Suprapubic skin (tissue), 4 donors: ENCODE data around the gene ITGA5. TPM values are rescaled to one million over a fixed set of nuclear protein-coding genes. Genes with fewer than 3 reads are reported as not detected.

Source experiments
- DNase-seq, 2 donors: peaks; one replicate each; pipeline ENCODE4 v3.0.0-alpha.2; 2019; ENCODE audit warnings: low spot score in 2 of 2
- H3K27ac ChIP-seq: fragments of 200-600 bp; sonication (generic); one replicate; pipeline ENCODE4 v1.5.1; 2019
- H3K27me3 ChIP-seq: fragments of 200-600 bp; sonication (generic); one replicate; pipeline ENCODE4 v1.5.1; 2019
- H3K36me3 ChIP-seq: fragments of 200-600 bp; sonication (generic); one replicate; pipeline ENCODE4 v1.5.1; 2019
- H3K4me1 ChIP-seq: fragments of 200-600 bp; sonication (generic); one replicate; pipeline ENCODE4 v1.5.1; 2019
- H3K4me3 ChIP-seq: fragments of 200-600 bp; sonication (generic); one replicate; pipeline ENCODE4 v1.5.1; 2019; ENCODE audit warnings: mild to moderate bottlenecking
- H3K9me3 ChIP-seq: fragments of 200-600 bp; sonication (generic); one replicate; pipeline ENCODE4 v1.5.1; 2019
- CTCF ChIP-seq, 2 donors: fragments of 200-600 bp in 1 of 2; fragments of 450-650 bp in 1 of 2; sonication (generic) in 1 of 2; IDR thresholded peaks; one replicate each; pipeline ENCODE4 v1.5.1; 2016 to 2019; ENCODE audit warnings: antibody characterized with exemption in 2 of 2, mild to moderate bottlenecking in 1 of 2, moderate library complexity in 1 of 2
- EP300 ChIP-seq: sonication (generic); formaldehyde crosslinking; IDR thresholded peaks from one replicate; pipeline ENCODE4 v1.6.1; 2017; ENCODE audit warnings: antibody characterized with exemption
- POLR2A ChIP-seq, 2 donors: fragments of 450-650 bp; IDR thresholded peaks; one replicate each; pipeline ENCODE4 v1.6.1; 2017; ENCODE audit warnings: antibody characterized with exemption in 2 of 2, mild to moderate bottlenecking in 2 of 2, moderate library complexity in 2 of 2
- POLR2AphosphoS5 ChIP-seq, 3 donors: sonication (generic); formaldehyde crosslinking; IDR thresholded peaks; one replicate each; pipeline ENCODE4 v1.6.1; 2017; ENCODE audit warnings: antibody characterized with exemption in 3 of 3
- WGBS: methylation state at CpG from one replicate; pipeline ENCODE4 v1.1.5; 2018; 5-methylcytosine and 5-hydroxymethylcytosine counted together
- total RNA-seq, 4 donors: library from RNA; depleted of rRNA; stranded (reverse); fragments of >200 nt; gene quantifications; one replicate each; pipeline ENCODE4 v1.1.0, GENCODE V29; 2016

The ITGA5 gene
- total RNA-seq, 4 donors from 2014 or later, result 16.3 to 36.4 (median 24.8) TPM

- Histone ChIP-seq H3K27me3 (no peaks in the 10 kb centered on the region), H3K4me1 (peaks cover 46% of the 10 kb centered on the region), H3K9me3 (no peaks in the 10 kb centered on the region), H3K4me3 (no peak overlapping the region), H3K27ac (peak overlapping the region; percentile 3), H3K36me3 (peaks cover 39% of the 10 kb centered on the region)
- TF ChIP-seq CTCF (IDR thresholded peaks at IDR 0.05) (no peak), POLR2AphosphoS5 (IDR thresholded peaks at IDR 0.05) (no peak), POLR2A (IDR thresholded peaks at IDR 0.05) (no peak), EP300 (no peak)
- no peak for DNase-seq
- WGBS, result 13% methylated on average over 1 of the region's 1 CpG
Measured at GRCh38 chr12:54352891-54353874, 65.9 kb downstream of the ITGA5 start.

- Histone ChIP-seq H3K4me1 (peaks cover 35% of the 10 kb centered on the region), H3K27me3 (no peaks in the 10 kb centered on the region), H3K9me3 (no peaks in the 10 kb centered on the region), H3K4me3 (no peak overlapping the region), H3K27ac (peak overlapping the region; percentile 3), H3K36me3 (peaks cover 50% of the 10 kb centered on the region)
- 38% methylated on average over 21 of the region's 21 CpGs for WGBS
- DNase-seq, result no peak
- TF ChIP-seq POLR2A (IDR thresholded peaks at IDR 0.05) (no peak), EP300 (no peak), POLR2AphosphoS5 (IDR thresholded peaks at IDR 0.05) (no peak), CTCF (IDR thresholded peaks at IDR 0.05) (no peak)
Measured at GRCh38 chr12:54352022-54352531, 67.0 kb downstream of the ITGA5 start.

GRCh38 chr12:54351341-54351740 is 67.7 kb downstream of the ITGA5 start:
- peaks cover 33% of the 10 kb centered on the region for H3K4me1 ChIP-seq
- H3K36me3 ChIP-seq, result peaks cover 57% of the 10 kb centered on the region
- H3K4me3 ChIP-seq, result no peak overlapping the region
- H3K27me3 ChIP-seq, result no peaks in the 10 kb centered on the region
- TF ChIP-seq CTCF (IDR thresholded peaks at IDR 0.05) (no peak), POLR2AphosphoS5 (IDR thresholded peaks at IDR 0.05) (no peak), EP300 (no peak), POLR2A (IDR thresholded peaks at IDR 0.05) (no peak)
- H3K27ac ChIP-seq, result no peak overlapping the region
- WGBS, result 80% methylated on average over 4 of the region's 4 CpGs
- no peak for DNase-seq
- no peaks in the 10 kb centered on the region for H3K9me3 ChIP-seq

DNA sequence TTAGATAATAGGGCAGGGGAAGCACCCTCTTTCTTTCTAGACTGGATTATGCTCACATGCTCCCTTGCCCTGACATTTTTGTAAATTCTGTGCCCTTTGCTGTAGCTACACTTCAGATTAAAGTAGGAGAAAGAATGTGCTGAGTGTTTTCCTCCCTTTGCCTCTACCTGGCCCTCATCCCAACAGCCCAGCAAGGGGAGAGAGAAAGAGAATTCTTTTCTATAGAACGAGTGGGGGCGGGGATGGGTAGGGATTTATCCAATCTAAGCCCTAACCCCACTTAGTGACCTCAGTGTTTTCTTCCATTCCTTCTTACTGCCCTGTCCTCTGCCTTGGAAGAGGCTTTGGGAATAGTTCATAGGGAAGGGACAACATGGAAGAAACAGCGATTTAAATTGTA is 68.3 kb downstream of the ITGA5 start:
- TF ChIP-seq POLR2AphosphoS5 (IDR thresholded peaks at IDR 0.05) (no peak), EP300 (no peak), CTCF (IDR thresholded peaks at IDR 0.05) (no peak), POLR2A (IDR thresholded peaks at IDR 0.05) (no peak)
- Histone ChIP-seq H3K4me3 (no peak overlapping the region), H3K9me3 (no peaks in the 10 kb centered on the region), H3K4me1 (peaks cover 27% of the 10 kb centered on the region), H3K27ac (no peak overlapping the region), H3K27me3 (no peaks in the 10 kb centered on the region), H3K36me3 (peaks cover 63% of the 10 kb centered on the region)
- DNase-seq, result no peak
- WGBS, result 72% methylated on average over 3 of the region's 3 CpGs

GRCh38 chr12:54349679-54350078 is 69.4 kb downstream of the ITGA5 start:
- Histone ChIP-seq H3K27ac (no peak overlapping the region), H3K9me3 (no peaks in the 10 kb centered on the region), H3K27me3 (no peaks in the 10 kb centered on the region), H3K4me3 (no peak overlapping the region), H3K4me1 (peaks cover 20% of the 10 kb centered on the region), H3K36me3 (peaks cover 74% of the 10 kb centered on the region)
- no peak for TF ChIP-seq POLR2AphosphoS5 (IDR thresholded peaks at IDR 0.05)
- TF ChIP-seq POLR2A (IDR thresholded peaks at IDR 0.05), result no peak
- no peak for TF ChIP-seq CTCF (IDR thresholded peaks at IDR 0.05)
- TF ChIP-seq EP300, result no peak
- no peak for DNase-seq
